Muscle layer of colon (tissue), 2 donors: ENCODE data around the gene KIF12.
"Not testable (repeated sequence)": the region's sequence is repeated elsewhere in the genome, so short reads cannot be mapped to it uniquely, and the experiment has no call there.

Experiments
- H3K27ac ChIP-seq: one replicate; pipeline ENCODE4 v1.7.0; 2013; ENCODE audit warnings: low read depth, mild to moderate bottlenecking, low read length, moderate library complexity
- H3K27me3 ChIP-seq, 2 donors: one replicate each; pipeline ENCODE4 v1.7.0; 2013; ENCODE audit warnings: low read length in 2 of 2, mild to moderate bottlenecking in 2 of 2; ENCODE audit not compliant: insufficient read depth in 2 of 2, control insufficient read depth in 1 of 2
- H3K36me3 ChIP-seq: one replicate; pipeline ENCODE4 v1.7.0; 2013; ENCODE audit warnings: mild to moderate bottlenecking, low read length; ENCODE audit not compliant: insufficient read depth
- H3K4me1 ChIP-seq: one replicate; pipeline ENCODE4 v1.7.0; 2013; ENCODE audit warnings: mild to moderate bottlenecking, low read length; ENCODE audit not compliant: insufficient read depth
- H3K4me3 ChIP-seq, 2 donors: one replicate each; pipeline ENCODE4 v1.7.0; 2013; ENCODE audit warnings: low read length in 2 of 2, low read depth in 1 of 2, mild to moderate bottlenecking in 1 of 2, moderate library complexity in 1 of 2
- H3K9ac ChIP-seq: one replicate; pipeline ENCODE4 v1.7.0; 2013; ENCODE audit warnings: low read length
- H3K9me3 ChIP-seq: one replicate; pipeline ENCODE4 v1.7.0; 2013; ENCODE audit warnings: mild to moderate bottlenecking, low read length
- donor health status: abdominal sarcoma.
- donor health status: Adenocarcinoma of cecum.

Gene KIF12

GRCh38 chr9:114131808-114132549 is 32.9 kb upstream of the KIF12 start:
- Histone ChIP-seq H3K4me3 (no peak overlapping the region), H3K36me3 (no peaks in the 10 kb centered on the region), H3K27me3 (no peaks in the 10 kb centered on the region), H3K9me3 (no peaks in the 10 kb centered on the region), H3K9ac (no peak overlapping the region), H3K27ac (no peak overlapping the region), H3K4me1 (no peaks in the 10 kb centered on the region)

- no peaks in the 10 kb centered on the region for H3K27me3 ChIP-seq
- no peaks in the 10 kb centered on the region for H3K9me3 ChIP-seq
- no peak overlapping the region for H3K27ac ChIP-seq
- H3K9ac ChIP-seq: no peak overlapping the region
- H3K4me3 ChIP-seq: no peak overlapping the region
- no peaks in the 10 kb centered on the region for H3K36me3 ChIP-seq
- no peaks in the 10 kb centered on the region for H3K4me1 ChIP-seq
Measured at GRCh38 chr9:114130624-114131277, 31.7 kb upstream of the KIF12 start.

GRCh38 chr9:114130141-114130540 is 31.0 kb upstream of the KIF12 start:
- no peaks in the 10 kb centered on the region for H3K36me3 ChIP-seq
- H3K4me1 ChIP-seq: no peaks in the 10 kb centered on the region
- no peaks in the 10 kb centered on the region for H3K27me3 ChIP-seq
- H3K4me3 ChIP-seq: no peak overlapping the region
- H3K27ac ChIP-seq: no peak overlapping the region
- no peaks in the 10 kb centered on the region for H3K9me3 ChIP-seq
- no peak overlapping the region for H3K9ac ChIP-seq

- not testable (repeated sequence) for H3K4me3 ChIP-seq, H3K27ac ChIP-seq, H3K27me3 ChIP-seq, H3K9ac ChIP-seq, H3K9me3 ChIP-seq, H3K36me3 ChIP-seq, H3K4me1 ChIP-seq
Measured at GRCh38 chr9:114128759-114129158, 29.7 kb upstream of the KIF12 start.

- Histone ChIP-seq H3K4me3 (no peak overlapping the region), H3K36me3 (no peaks in the 10 kb centered on the region), H3K4me1 (no peaks in the 10 kb centered on the region), H3K27me3 (no peaks in the 10 kb centered on the region), H3K27ac (no peak overlapping the region), H3K9ac (no peak overlapping the region), H3K9me3 (no peaks in the 10 kb centered on the region)
Measured at GRCh38 chr9:114126247-114127060, 27.4 kb upstream of the KIF12 start.

- H3K27ac ChIP-seq: no peak overlapping the region
- H3K9me3 ChIP-seq: no peaks in the 10 kb centered on the region
- H3K27me3 ChIP-seq: no peaks in the 10 kb centered on the region
- H3K4me1 ChIP-seq: no peaks in the 10 kb centered on the region
- H3K4me3 ChIP-seq: no peak overlapping the region
- H3K9ac ChIP-seq: no peak overlapping the region
- H3K36me3 ChIP-seq: no peaks in the 10 kb centered on the region
Measured at GRCh38 chr9:114125476-114126013, 26.5 kb upstream of the KIF12 start.

GRCh38 chr9:114124666-114125475 is 25.8 kb upstream of the KIF12 start:
- Histone ChIP-seq H3K27ac (no peak overlapping the region), H3K9me3 (no peaks in the 10 kb centered on the region), H3K4me3 (no peak overlapping the region), H3K27me3 (no peaks in the 10 kb centered on the region), H3K36me3 (no peaks in the 10 kb centered on the region), H3K4me1 (no peaks in the 10 kb centered on the region), H3K9ac (no peak overlapping the region)

- H3K9ac ChIP-seq: no peak overlapping the region
- no peaks in the 10 kb centered on the region for H3K9me3 ChIP-seq
- no peaks in the 10 kb centered on the region for H3K36me3 ChIP-seq
- H3K27me3 ChIP-seq: no peaks in the 10 kb centered on the region
- no peak overlapping the region for H3K4me3 ChIP-seq
- no peak overlapping the region for H3K27ac ChIP-seq
- no peaks in the 10 kb centered on the region for H3K4me1 ChIP-seq
Measured at GRCh38 chr9:114124138-114124537, 25.0 kb upstream of the KIF12 start.

- Histone ChIP-seq H3K9ac (no peak overlapping the region), H3K9me3 (no peaks in the 10 kb centered on the region), H3K4me1 (no peaks in the 10 kb centered on the region), H3K27ac (no peak overlapping the region), H3K4me3 (no peak overlapping the region), H3K27me3 (no peaks in the 10 kb centered on the region), H3K36me3 (no peaks in the 10 kb centered on the region)
Measured at GRCh38 chr9:114123031-114123977, 24.2 kb upstream of the KIF12 start.
